Measurements from ENCODE around the gene NR2E3. TPM values are rescaled to one million over a fixed set of nuclear protein-coding genes. Genes with fewer than 3 reads are reported as not detected.

Gene NR2E3
- total RNA-seq, 1 experiment from 2014 or later, result 0.77 TPM

GRCh38 chr15:71807125-71807629 is 3.2 kb upstream of the NR2E3 start:
- Histone ChIP-seq H3K79me2 (ENCODE audit: low read length) (no peaks in the 10 kb centered on the region), H3K9me3 (ENCODE audit: low read length) (no peaks in the 10 kb centered on the region), H3K27me3 (ENCODE audit: low read length) (no peaks in the 10 kb centered on the region), H3K4me2 (ENCODE audit: low read length) (no peak overlapping the region), H3K9me2 (replicated peaks; ENCODE audit: low read length) (no peaks in the 10 kb centered on the region), H3K36me3 (ENCODE audit: low read depth, low read length) (no peaks in the 10 kb centered on the region), H3K27ac (ENCODE audit: low read length) (no peak overlapping the region), H3K9ac (ENCODE audit: low read length) (no peak overlapping the region), H3F3A (ENCODE audit: low read length, unreplicated experiment) (no peaks in the 10 kb centered on the region), H4K20me1 (ENCODE audit: low read length) (no peaks in the 10 kb centered on the region), H3K4me3 (ENCODE audit: low read length) (no peak overlapping the region), H2AFZ (ENCODE audit: low read length) (no peak overlapping the region), H3K4me1 (ENCODE audit: insufficient read depth, low read length) (peaks cover 11% of the 10 kb centered on the region)
- TF ChIP-seq CTCF (conservative IDR thresholded peaks at IDR 0.05; ENCODE audit: low read depth, low read length) (no peak), EZH2 (IDR thresholded peaks at IDR 0.05; ENCODE audit: low read length, unreplicated experiment) (no peak), EZH2phosphoT487 (IDR thresholded peaks at IDR 0.05; ENCODE audit: borderline replicate concordance, low read length) (no peak)
- ChIA-PET POLR2A (ENCODE audit: unreplicated experiment) (no interaction called here), CTCF (no interaction called here)
- DNase-seq (no peak), ATAC-seq (no peak)
- intact Hi-C loops (cut with micrococcal nuclease), result loop anchor here (10.0 kb wide), 2 partner anchors 242 to 832 kb away; no protein-coding TSS in a partner anchor
- BruUV-seq (replicated peaks), result no TSS peak

GRCh38 chr15:71807691-71808091 is 2.7 kb upstream of the NR2E3 start:
- intact Hi-C loops (cut with micrococcal nuclease), result loop anchor here (10.0 kb wide), 2 partner anchors 243 to 833 kb away; no protein-coding TSS in a partner anchor

More at GRCh38 chr15:71807691-71808091, 2.7 kb upstream of the NR2E3 start:
- Histone ChIP-seq H3K36me3 (ENCODE audit: low read depth, low read length) (no peaks in the 10 kb centered on the region), H3K9me3 (ENCODE audit: low read length) (no peaks in the 10 kb centered on the region), H3K27me3 (ENCODE audit: low read length) (no peaks in the 10 kb centered on the region), H3K4me2 (ENCODE audit: low read length) (no peak overlapping the region), H3K27ac (ENCODE audit: low read length) (no peak overlapping the region), H4K20me1 (ENCODE audit: low read length) (no peaks in the 10 kb centered on the region), H3K4me1 (ENCODE audit: insufficient read depth, low read length) (peaks cover 11% of the 10 kb centered on the region), H3K9ac (ENCODE audit: low read length) (no peak overlapping the region), H2AFZ (ENCODE audit: low read length) (no peak overlapping the region), H3K79me2 (ENCODE audit: low read length) (no peaks in the 10 kb centered on the region), H3F3A (ENCODE audit: low read length, unreplicated experiment) (no peaks in the 10 kb centered on the region), H3K9me2 (replicated peaks; ENCODE audit: low read length) (no peaks in the 10 kb centered on the region), H3K4me3 (ENCODE audit: low read length) (no peak overlapping the region)
- DNase-seq (no peak), ATAC-seq (no peak)
- BruUV-seq (replicated peaks), result no TSS peak
- ChIA-PET CTCF (no interaction called here), POLR2A (ENCODE audit: unreplicated experiment) (no interaction called here)
- TF ChIP-seq CTCF (conservative IDR thresholded peaks at IDR 0.05; ENCODE audit: low read depth, low read length), result no peak
- no peak for TF ChIP-seq EZH2phosphoT487 (IDR thresholded peaks at IDR 0.05; ENCODE audit: borderline replicate concordance, low read length)
- TF ChIP-seq EZH2 (IDR thresholded peaks at IDR 0.05; ENCODE audit: low read length, unreplicated experiment), result no peak
